DMS 273 (cell line): Measurements from ENCODE around the gene DNAJC18.
A peak's percentile ranks its signal among the peaks of the same experiment; 100 is the strongest.

Source experiments
- DNase-seq: peaks from one replicate; lab custom pipeline; 2025; ENCODE audit not compliant: unreplicated experiment; lab: John Stamatoyannopoulos, UW

Gene DNAJC18

GRCh38 chr5:139406963-139407362 is 32.4 kb downstream of the DNAJC18 start:
- DNase-seq: no peak

GRCh38 chr5:139404484-139404840 is 34.9 kb downstream of the DNAJC18 start:
- peak; percentile 54 for DNase-seq

GRCh38 chr5:139403787-139404483 is 35.4 kb downstream of the DNAJC18 start, which contains the start of gene SPATA24:
SPATA24 (minus strand) TSS chr5:139404089; CDS start chr5:139404060, 29 bp downstream.
- peak; percentile 99 for DNase-seq

GRCh38 chr5:139403418-139403786 is 35.9 kb downstream of the DNAJC18 start:
- no peak for DNase-seq

GRCh38 chr5:139402561-139403158 is 36.7 kb downstream of the DNAJC18 start:
- DNase-seq: peak; percentile 63

GRCh38 chr5:139401546-139401945 is 37.8 kb downstream of the DNAJC18 start:
- DNase-seq: no peak

GRCh38 chr5:139399501-139400121 is 39.7 kb downstream of the DNAJC18 start:
- no peak for DNase-seq

GRCh38 chr5:139397921-139398320 is 41.4 kb downstream of the DNAJC18 start:
- peak; percentile 28 for DNase-seq

GRCh38 chr5:139396691-139397090 is 42.6 kb downstream of the DNAJC18 start:
- DNase-seq: no peak

- DNase-seq: no peak
Observed at GRCh38 chr5:139395844-139396640, 43.3 kb downstream of the DNAJC18 start.

- no peak for DNase-seq
Observed at GRCh38 chr5:139394654-139395566, 44.4 kb downstream of the DNAJC18 start, which contains the start of gene PROB1. PROB1 (minus strand) TSS chr5:139395104; CDS start chr5:139395081, 23 bp downstream.

- DNase-seq: peak; percentile 85
Observed at GRCh38 chr5:139394123-139394653, 45.1 kb downstream of the DNAJC18 start.

- DNase-seq: no peak
Observed at GRCh38 chr5:139393497-139394122, 45.7 kb downstream of the DNAJC18 start.

- DNase-seq: peak; percentile 77
Observed at GRCh38 chr5:139392678-139393496, 46.4 kb downstream of the DNAJC18 start.

GRCh38 chr5:139392324-139392677 is 47.0 kb downstream of the DNAJC18 start:
- DNase-seq: no peak

- DNase-seq: no peak
Observed at GRCh38 chr5:139391570-139392323, 47.6 kb downstream of the DNAJC18 start.

GRCh38 chr5:139390639-139391569 is 48.4 kb downstream of the DNAJC18 start:
- DNase-seq: no peak
